GM23248 (cell line): Measurements from ENCODE around the gene HDAC4. TPM values are rescaled to one million over a fixed set of nuclear protein-coding genes. Genes with fewer than 3 reads are reported as not detected.

Experiments
- DNase-seq: peaks from one replicate; pipeline ENCODE4 v3.0.0-alpha.2; 2015
- H2AFZ ChIP-seq: fragments of 200-600 bp; sonication (generic); 2 replicates; pipeline ENCODE4 v1.6.1; 2016; ENCODE audit warnings: antibody characterized with exemption
- H3F3A ChIP-seq: fragments of 200-600 bp; sonication (generic); 2 replicates; pipeline ENCODE4 v1.6.1; 2016; ENCODE audit warnings: mild to moderate bottlenecking, antibody characterized with exemption, mixed run types; ENCODE audit not compliant: insufficient read depth
- H3K27ac ChIP-seq: fragments of 200-600 bp; sonication (generic); 2 replicates; pipeline ENCODE4 v1.5.1; 2016; ENCODE audit warnings: mild to moderate bottlenecking
- H3K27me3 ChIP-seq: fragments of 200-600 bp; sonication (generic); replicated peaks from 2 replicates; pipeline ENCODE4 v1.6.1; 2016; ENCODE audit warnings: mild to moderate bottlenecking; ENCODE audit not compliant: insufficient read depth
- H3K36me3 ChIP-seq: fragments of 200-600 bp; sonication (generic); 2 replicates; pipeline ENCODE4 v1.6.1; 2016; ENCODE audit warnings: low read depth, mild to moderate bottlenecking
- H3K4me1 ChIP-seq: fragments of 200-600 bp; sonication (generic); 2 replicates; pipeline ENCODE4 v1.6.1; 2016; ENCODE audit warnings: mild to moderate bottlenecking; ENCODE audit not compliant: insufficient read depth
- H3K4me2 ChIP-seq: fragments of 200-600 bp; sonication (generic); one replicate; pipeline ENCODE4 v1.6.1; 2016; ENCODE audit warnings: mild to moderate bottlenecking; ENCODE audit not compliant: unreplicated experiment
- H3K4me3 ChIP-seq: fragments of 200-600 bp; sonication (generic); 2 replicates; pipeline ENCODE4 v1.5.1; 2016; ENCODE audit warnings: mild to moderate bottlenecking
- H3K79me2 ChIP-seq: fragments of 200-600 bp; sonication (generic); 2 replicates; pipeline ENCODE4 v1.6.1; 2016; ENCODE audit warnings: mild to moderate bottlenecking; ENCODE audit not compliant: insufficient read depth
- H3K9ac ChIP-seq: fragments of 200-600 bp; sonication (generic); 2 replicates; pipeline ENCODE4 v1.6.1; 2016; ENCODE audit warnings: mild to moderate bottlenecking
- H3K9me2 ChIP-seq: fragments of 200-600 bp; sonication (generic); 2 replicates; pipeline ENCODE4 v1.6.1; 2016; ENCODE audit warnings: mixed run types, mild to moderate bottlenecking, moderate library complexity; ENCODE audit not compliant: insufficient read depth
- H3K9me3 ChIP-seq: fragments of 200-600 bp; sonication (generic); one replicate; pipeline ENCODE4 v1.6.1; 2017; ENCODE audit warnings: low read depth
- H4K20me1 ChIP-seq: fragments of 200-600 bp; sonication (generic); 2 replicates; pipeline ENCODE4 v1.6.0; 2016; ENCODE audit not compliant: insufficient read depth
- EZH2 ChIP-seq: fragments of 200-600 bp; sonication (generic); IDR thresholded peaks from 2 replicates; pipeline ENCODE4 v1.6.1; 2018; ENCODE audit warnings: antibody characterized with exemption, mild to moderate bottlenecking; ENCODE audit not compliant: insufficient read depth, poor library complexity, severe bottlenecking
- EZH2phosphoT487 ChIP-seq: fragments of 200-600 bp; sonication (generic); IDR thresholded peaks from 2 replicates; pipeline ENCODE4 v1.6.1; 2018; ENCODE audit warnings: antibody characterized with exemption, moderate library complexity, mild to moderate bottlenecking, low read depth; ENCODE audit not compliant: insufficient read depth
- WGBS, 2 experiments: methylation state at CpG; one replicate each; pipeline ENCODE4 v1.1.6; 2015 to 2017; ENCODE audit warnings: low lambda C conversion rate in 2 of 2, low coverage in 1 of 2; ENCODE audit errors: missing lambda C conversion rate in 2 of 2; 5-methylcytosine and 5-hydroxymethylcytosine counted together
- in situ Hi-C: fragments of 300-500 bp; cut with MboI; formaldehyde crosslinking; loops from 2 replicates; pipeline ENCODE4 v1.15.0; 2020
- polyA plus RNA-seq: library from polyadenylated mRNA; unstranded; fragments of >200 nt; fragmentation: Nextera tagmentation; extraction: Ambion mirVana; gene quantifications from 2 replicates; pipeline ENCODE4 v1.2.1, GENCODE V29; 2016
- total RNA-seq: library from RNA; depleted of rRNA; stranded (reverse); fragments of >200 nt; shearing (Covaris generic); gene quantifications from 2 replicates; pipeline ENCODE4 v1.2.3, GENCODE V29; 2014

HDAC4 gene
- total and polyA plus RNA-seq, 2 experiments from 2014 or later, result 2.1 to 6.3 TPM

GRCh38 chr2:239052798-239053665 lies 347.8 kb downstream of the HDAC4 start:
- Histone ChIP-seq H3K9me2 (no peaks in the 10 kb centered on the region), H3K9ac (no peak overlapping the region), H3K79me2 (no peaks in the 10 kb centered on the region), H3K36me3 (peaks cover 3% of the 10 kb centered on the region; the same call in 1 of the 2 replicates), H3K4me1 (no peaks in the 10 kb centered on the region), H2AFZ (no peak overlapping the region), H3K4me3 (no peak overlapping the region), H3F3A (no peaks in the 10 kb centered on the region), H3K4me2 (no peak overlapping the region), H3K27ac (no peak overlapping the region), H3K27me3 (no peaks in the 10 kb centered on the region), H3K9me3 (no peaks in the 10 kb centered on the region), H4K20me1 (no peaks in the 10 kb centered on the region)
- DNase-seq, result no peak
- in situ Hi-C loops, result no loop called here
- WGBS, 2 experiments, result 94 to 95% methylated on average over 44 to 51 of the region's 51 CpGs
- TF ChIP-seq EZH2, result no peak
- no peak for TF ChIP-seq EZH2phosphoT487

- H3K4me3 ChIP-seq, result no peak overlapping the region
- no peak overlapping the region for H3K27ac ChIP-seq
- no peak overlapping the region for H2AFZ ChIP-seq
- H3K9me2 ChIP-seq, result no peaks in the 10 kb centered on the region
- no peaks in the 10 kb centered on the region for H3K27me3 ChIP-seq
- no peaks in the 10 kb centered on the region for H4K20me1 ChIP-seq
- WGBS, 2 experiments, result 90% methylated on average over 19 of the region's 19 CpGs
- H3F3A ChIP-seq, result no peaks in the 10 kb centered on the region
- no peaks in the 10 kb centered on the region for H3K9me3 ChIP-seq
- H3K79me2 ChIP-seq, result no peaks in the 10 kb centered on the region
- in situ Hi-C loops, result no loop called here
- no peak for TF ChIP-seq EZH2phosphoT487
- no peak for TF ChIP-seq EZH2
- H3K36me3 ChIP-seq, result no peaks in the 10 kb centered on the region; the same call in 1 of the 2 replicates
- H3K9ac ChIP-seq, result no peak overlapping the region
- no peaks in the 10 kb centered on the region for H3K4me1 ChIP-seq
- H3K4me2 ChIP-seq, result no peak overlapping the region
- no peak for DNase-seq
Observed at GRCh38 chr2:239051891-239052445, 348.9 kb downstream of the HDAC4 start.

GRCh38 chr2:239050252-239050649 lies 350.6 kb downstream of the HDAC4 start:
- no peak overlapping the region for H3K4me3 ChIP-seq
- no peaks in the 10 kb centered on the region for H3K4me1 ChIP-seq
- no peaks in the 10 kb centered on the region for H3K9me3 ChIP-seq
- H3K36me3 ChIP-seq, result no peaks in the 10 kb centered on the region; the same call in 1 of the 2 replicates
- no peaks in the 10 kb centered on the region for H3K27me3 ChIP-seq
- no peak overlapping the region for H3K9ac ChIP-seq
- TF ChIP-seq EZH2, result no peak
- no peak overlapping the region for H3K4me2 ChIP-seq
- no peak overlapping the region for H3K27ac ChIP-seq
- 91 to 97% methylated on average over 3 of the region's 3 CpGs for WGBS, 2 experiments
- no peak for DNase-seq
- H3K79me2 ChIP-seq, result no peaks in the 10 kb centered on the region
- H3F3A ChIP-seq, result no peaks in the 10 kb centered on the region
- no peaks in the 10 kb centered on the region for H4K20me1 ChIP-seq
- H3K9me2 ChIP-seq, result no peaks in the 10 kb centered on the region
- no peak overlapping the region for H2AFZ ChIP-seq
- in situ Hi-C loops, result no loop called here

GRCh38 chr2:239049421-239050251 lies 351.2 kb downstream of the HDAC4 start:
- DNase-seq, result peak; percentile 37
- Histone ChIP-seq H3K4me3 (no peak overlapping the region), H3F3A (no peaks in the 10 kb centered on the region), H3K4me1 (no peaks in the 10 kb centered on the region), H3K9ac (no peak overlapping the region), H3K79me2 (no peaks in the 10 kb centered on the region), H4K20me1 (no peaks in the 10 kb centered on the region), H3K27ac (no peak overlapping the region), H3K27me3 (no peaks in the 10 kb centered on the region), H3K9me3 (no peaks in the 10 kb centered on the region), H3K9me2 (no peaks in the 10 kb centered on the region), H3K4me2 (no peak overlapping the region), H2AFZ (no peak overlapping the region), H3K36me3 (no peaks in the 10 kb centered on the region; the same call in 1 of the 2 replicates)
- in situ Hi-C loops, result no loop called here
- 92 to 95% methylated on average over 26 to 28 of the region's 28 CpGs for WGBS, 2 experiments
- no peak for TF ChIP-seq EZH2phosphoT487
- no peak for TF ChIP-seq EZH2
